HAP-1 (cell line): Measurements from ENCODE around the gene PRR5L.

ENCODE experiments used
- DNase-seq, 2 experiments: peaks; one replicate each; pipeline ENCODE4 v3.0.0-alpha.2; 2016 to 2020; ENCODE audit warnings: low spot score in 2 of 2
- H3K27me3 ChIP-seq: fragments of 250-450 bp; sonication (Bioruptor Pico); 2 replicates; pipeline ENCODE4 v1.5.1; 2020; ENCODE audit warnings: low read depth, mild to moderate bottlenecking, moderate library complexity
- H3K36me3 ChIP-seq: fragments of 250-450 bp; sonication (Bioruptor Pico); replicated peaks from 2 replicates; pipeline ENCODE4 v1.5.1; 2020; ENCODE audit warnings: mild to moderate bottlenecking
- H3K4me1 ChIP-seq: fragments of 250-450 bp; sonication (Bioruptor Pico); 2 replicates; pipeline ENCODE4 v1.5.1; 2020; ENCODE audit warnings: mild to moderate bottlenecking
- H3K4me3 ChIP-seq: fragments of 250-450 bp; sonication (Bioruptor Pico); 2 replicates; pipeline ENCODE4 v1.5.1; 2020; ENCODE audit warnings: mild to moderate bottlenecking, moderate library complexity
- H3K9me3 ChIP-seq: fragments of 250-450 bp; sonication (Bioruptor Pico); 2 replicates; pipeline ENCODE4 v1.5.1; 2020; ENCODE audit warnings: mild to moderate bottlenecking, moderate library complexity
- in situ Hi-C: fragments of 300-500 bp; cut with MboI; formaldehyde crosslinking; loops from 3 replicates; pipeline ENCODE4 v1.14.3; 2020; ENCODE audit warnings: low sequenced_read_pairs, inconsistent platforms, mixed read lengths

The PRR5L gene

DNA sequence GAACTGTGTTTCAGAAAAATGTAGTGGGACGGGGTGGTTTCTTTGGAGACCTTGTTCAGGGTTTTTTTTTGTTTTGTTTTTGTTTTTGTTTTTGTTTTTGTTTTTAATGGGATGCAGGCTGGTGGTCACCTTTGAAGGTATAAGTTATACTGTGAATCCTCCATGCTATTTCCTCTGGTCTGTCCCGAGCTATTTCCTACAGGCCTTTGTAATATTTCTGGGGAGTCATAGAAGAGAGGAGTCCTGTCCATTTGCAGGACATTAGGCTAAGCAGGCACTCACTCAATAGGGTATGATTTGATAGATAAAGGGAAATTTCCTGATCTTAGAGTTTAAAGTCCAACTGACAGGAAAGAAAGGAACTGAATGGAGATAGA, 136.0 kb downstream of the PRR5L start:
- Histone ChIP-seq H3K4me3 (no peak overlapping the region), H3K9me3 (no peaks in the 10 kb centered on the region), H3K4me1 (no peaks in the 10 kb centered on the region), H3K36me3 (no peaks in the 10 kb centered on the region), H3K27me3 (no peaks in the 10 kb centered on the region)
- in situ Hi-C loops = no loop called here
- DNase-seq = no peak

DNA sequence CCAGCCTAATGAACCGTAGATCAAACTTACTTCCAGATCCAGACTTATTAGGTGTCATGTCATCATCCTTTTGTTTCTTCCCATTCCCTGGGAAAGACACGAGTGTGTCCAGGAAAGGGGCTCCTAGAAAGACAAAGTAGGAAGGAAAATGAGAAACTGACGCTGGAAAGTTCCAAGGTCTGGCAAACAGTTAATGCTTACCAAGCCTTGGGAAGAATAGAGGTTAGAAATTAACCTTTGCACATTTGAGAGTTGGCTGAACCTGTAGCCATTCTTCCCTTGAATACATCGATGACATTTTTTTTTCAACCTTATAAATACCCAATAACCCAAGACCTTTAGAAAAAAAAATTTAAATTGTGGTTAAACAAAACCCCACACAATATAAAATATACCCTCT, 136.7 kb downstream of the PRR5L start:
- Histone ChIP-seq H3K9me3 (no peaks in the 10 kb centered on the region), H3K4me1 (no peaks in the 10 kb centered on the region), H3K4me3 (no peak overlapping the region), H3K36me3 (no peaks in the 10 kb centered on the region), H3K27me3 (no peaks in the 10 kb centered on the region)
- in situ Hi-C loops = no loop called here
- no peak for DNase-seq

DNA sequence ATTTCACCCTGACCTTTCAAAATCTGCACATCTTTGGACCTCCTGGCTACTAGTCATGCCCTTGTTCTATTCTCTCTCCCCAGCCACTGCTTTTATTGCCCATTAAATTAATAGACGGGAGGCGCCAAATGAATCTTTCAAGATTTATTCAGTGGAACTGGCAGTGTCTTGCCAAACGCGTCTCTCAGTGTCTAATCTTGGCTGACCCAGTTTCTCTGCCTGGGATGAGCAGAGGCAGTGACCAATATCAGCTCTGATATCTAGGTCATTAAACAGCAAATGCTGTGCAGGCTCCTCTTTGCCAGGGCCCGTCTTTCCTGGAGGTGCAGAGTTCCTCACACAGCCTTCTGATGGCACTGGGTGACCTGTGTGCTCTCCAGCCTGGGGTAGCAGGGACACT, 140.0 kb downstream of the PRR5L start:
- no peaks in the 10 kb centered on the region for H3K4me1 ChIP-seq
- no peak overlapping the region for H3K4me3 ChIP-seq
- no peak for DNase-seq
- no peaks in the 10 kb centered on the region for H3K27me3 ChIP-seq
- no peaks in the 10 kb centered on the region for H3K9me3 ChIP-seq
- in situ Hi-C loops = no loop called here
- H3K36me3 ChIP-seq = no peaks in the 10 kb centered on the region

DNA sequence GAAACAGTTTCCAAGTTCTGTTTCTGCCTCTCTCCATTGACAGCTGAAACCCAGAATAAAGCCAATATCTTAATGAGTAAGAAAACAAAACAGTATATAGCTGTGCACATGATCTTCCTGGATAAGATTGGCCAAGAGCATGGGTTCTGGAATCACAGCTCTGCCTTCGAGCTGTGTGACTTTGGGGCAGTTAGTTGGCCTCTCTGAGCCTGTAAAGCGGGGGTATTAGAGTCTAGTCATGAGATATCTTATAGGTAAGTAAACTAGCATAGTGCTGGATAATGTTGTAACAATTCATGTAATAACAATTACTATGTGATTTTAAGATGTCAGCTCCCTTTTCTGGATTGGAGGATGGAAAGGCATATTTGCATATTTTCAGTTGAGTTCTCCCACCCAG, 140.5 kb downstream of the PRR5L start:
- no peaks in the 10 kb centered on the region for H3K9me3 ChIP-seq
- no peak for DNase-seq
- H3K4me3 ChIP-seq = no peak overlapping the region
- no peaks in the 10 kb centered on the region for H3K27me3 ChIP-seq
- no peaks in the 10 kb centered on the region for H3K4me1 ChIP-seq
- in situ Hi-C loops = no loop called here
- H3K36me3 ChIP-seq = no peaks in the 10 kb centered on the region

DNA sequence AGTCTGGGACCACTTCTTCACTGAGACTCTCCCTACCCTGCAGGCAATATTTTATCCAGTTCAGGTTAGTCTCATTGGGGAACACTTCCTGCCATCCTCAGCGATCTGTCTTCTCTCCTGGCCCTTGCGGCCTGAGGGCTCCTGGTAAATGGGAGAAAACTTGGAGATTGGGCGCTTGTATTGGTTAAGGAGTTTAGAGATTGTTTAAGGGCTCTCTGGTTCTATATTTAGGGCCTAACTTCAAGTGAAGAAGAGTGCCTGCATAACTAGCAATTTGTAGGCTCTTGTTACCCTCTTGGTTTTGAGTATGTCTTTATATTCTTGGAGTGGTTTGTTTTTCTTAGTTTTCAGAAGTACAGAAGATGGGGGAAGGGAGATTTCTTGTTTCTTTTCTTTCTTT, 141.3 kb downstream of the PRR5L start:
- no peaks in the 10 kb centered on the region for H3K4me1 ChIP-seq
- H3K27me3 ChIP-seq = no peaks in the 10 kb centered on the region
- H3K4me3 ChIP-seq = no peak overlapping the region
- no peaks in the 10 kb centered on the region for H3K36me3 ChIP-seq
- DNase-seq = no peak
- no peaks in the 10 kb centered on the region for H3K9me3 ChIP-seq
- in situ Hi-C loops = no loop called here

DNA sequence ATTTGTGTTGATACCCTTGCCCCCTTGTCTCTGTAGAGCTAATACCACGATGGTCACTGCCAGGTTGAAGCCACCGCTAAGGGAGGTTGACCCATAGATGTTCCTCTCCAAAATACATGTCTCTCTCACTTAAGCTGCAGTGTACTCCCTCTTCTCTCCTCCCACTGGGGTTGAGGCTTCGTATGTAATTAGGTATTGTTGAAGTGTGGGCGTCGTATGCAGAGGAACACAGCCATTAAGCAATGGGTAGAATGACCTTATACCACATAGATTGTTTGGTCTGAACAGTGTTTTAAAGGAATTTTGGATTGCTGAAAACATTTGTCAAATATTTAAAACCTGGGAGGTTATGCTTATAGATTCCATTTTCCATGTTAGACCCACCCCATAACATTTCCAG, 142.0 kb downstream of the PRR5L start:
- Histone ChIP-seq H3K4me1 (no peaks in the 10 kb centered on the region), H3K27me3 (no peaks in the 10 kb centered on the region), H3K4me3 (no peak overlapping the region), H3K36me3 (no peaks in the 10 kb centered on the region), H3K9me3 (no peaks in the 10 kb centered on the region)
- in situ Hi-C loops = no loop called here
- DNase-seq = no peak

DNA sequence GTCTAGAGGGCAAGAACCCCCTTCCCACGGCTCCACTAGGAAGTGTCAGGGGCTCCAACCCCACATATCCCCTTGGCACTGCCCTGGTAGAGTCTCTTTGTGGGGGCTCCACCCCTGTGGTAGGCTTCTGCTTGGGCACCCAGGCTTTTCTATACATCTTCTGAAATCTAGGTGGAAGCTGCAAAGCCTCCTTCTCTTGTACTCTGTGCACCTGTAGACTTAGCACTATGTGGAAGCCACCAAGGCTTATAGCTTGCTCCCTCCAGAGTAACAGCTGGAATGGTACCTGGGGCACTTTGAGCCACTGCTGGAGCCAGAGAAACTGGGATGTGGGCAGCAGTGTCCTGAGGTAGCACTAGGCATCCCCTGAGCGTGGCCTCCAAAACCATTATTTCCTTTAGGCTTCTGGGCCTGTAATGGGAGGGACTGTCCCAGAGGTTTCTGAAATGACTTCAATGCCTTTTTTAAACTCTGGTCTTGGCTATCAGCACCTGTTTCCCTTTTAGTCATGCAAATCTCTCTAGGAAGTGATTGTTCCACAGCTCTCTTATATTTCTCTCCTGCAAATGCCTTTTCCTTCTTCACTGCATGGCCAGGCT, 145.6 kb downstream of the PRR5L start:
- Histone ChIP-seq H3K27me3 (no peaks in the 10 kb centered on the region), H3K36me3 (no peaks in the 10 kb centered on the region), H3K4me1 (no peaks in the 10 kb centered on the region), H3K9me3 (no peaks in the 10 kb centered on the region), H3K4me3 (no peak overlapping the region)
- in situ Hi-C loops = no loop called here
- no peak for DNase-seq

DNA sequence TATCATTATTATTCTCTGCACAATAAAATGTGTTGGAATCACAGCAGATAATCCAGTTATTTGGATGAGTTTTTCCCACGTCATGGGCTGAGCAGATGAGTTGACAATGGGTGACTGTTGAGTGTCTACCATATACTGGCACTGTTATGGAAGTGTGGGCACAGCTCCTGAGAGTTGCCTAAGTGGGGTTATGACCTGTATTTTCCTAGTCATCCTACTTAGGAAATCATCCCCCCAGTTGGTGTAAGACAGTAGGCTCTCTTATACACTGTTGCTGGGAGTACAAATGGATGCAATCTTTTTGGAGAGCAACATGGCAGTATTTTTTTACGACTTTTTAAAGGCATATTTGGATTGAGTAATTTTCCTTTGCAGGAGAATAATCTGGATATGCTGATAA, 147.6 kb downstream of the PRR5L start:
- Histone ChIP-seq H3K4me3 (no peak overlapping the region), H3K36me3 (no peaks in the 10 kb centered on the region), H3K4me1 (no peaks in the 10 kb centered on the region), H3K9me3 (no peaks in the 10 kb centered on the region), H3K27me3 (no peaks in the 10 kb centered on the region)
- in situ Hi-C loops = no loop called here
- DNase-seq = no peak

DNA sequence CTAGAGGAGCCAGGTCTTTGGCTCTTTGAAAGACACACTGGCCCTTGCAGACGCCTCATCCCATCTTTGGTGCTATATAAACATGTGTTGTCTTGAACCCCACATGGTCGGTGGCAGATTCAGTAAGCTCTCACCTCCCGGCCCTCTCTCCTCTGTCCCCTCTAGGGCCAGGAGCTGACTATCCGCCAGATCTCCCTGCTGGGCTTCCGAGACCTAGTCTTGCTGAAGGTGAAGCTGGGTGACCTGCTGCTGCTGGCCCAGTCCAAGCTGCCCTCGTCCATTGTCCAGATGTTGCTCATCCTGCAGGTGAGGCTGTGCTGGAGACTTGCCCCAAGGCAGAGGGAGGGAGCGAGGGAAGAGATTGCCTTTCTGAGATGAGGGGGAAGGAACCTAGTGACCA, 150.0 kb downstream of the PRR5L start:
- Histone ChIP-seq H3K36me3 (no peaks in the 10 kb centered on the region), H3K4me3 (no peak overlapping the region), H3K27me3 (no peaks in the 10 kb centered on the region), H3K9me3 (no peaks in the 10 kb centered on the region), H3K4me1 (no peaks in the 10 kb centered on the region)
- in situ Hi-C loops = no loop called here
- no peak for DNase-seq

DNA sequence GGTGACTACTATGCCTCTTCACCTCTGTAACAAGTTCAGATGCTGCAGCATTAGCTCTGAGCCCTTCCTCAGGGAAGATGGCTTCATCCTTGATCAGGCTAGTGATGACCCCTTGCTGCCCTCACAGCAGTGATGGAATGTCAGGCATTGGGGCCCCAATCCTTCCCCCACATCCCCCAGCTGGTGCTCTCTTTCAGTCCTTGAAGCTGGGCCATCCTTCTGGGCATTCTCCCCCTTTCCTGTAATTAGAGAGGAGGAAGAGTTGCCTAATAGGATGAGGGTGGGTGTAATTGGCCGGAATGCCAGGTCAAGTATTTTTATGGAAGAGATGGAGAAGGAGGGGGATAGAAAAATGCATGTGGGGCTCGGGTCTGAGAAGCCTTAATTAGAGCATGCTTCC, 151.4 kb downstream of the PRR5L start:
- H3K36me3 ChIP-seq = no peaks in the 10 kb centered on the region
- no peak for DNase-seq
- H3K9me3 ChIP-seq = no peaks in the 10 kb centered on the region
- no peak overlapping the region for H3K4me3 ChIP-seq
- in situ Hi-C loops = no loop called here
- no peaks in the 10 kb centered on the region for H3K4me1 ChIP-seq
- no peaks in the 10 kb centered on the region for H3K27me3 ChIP-seq

DNA sequence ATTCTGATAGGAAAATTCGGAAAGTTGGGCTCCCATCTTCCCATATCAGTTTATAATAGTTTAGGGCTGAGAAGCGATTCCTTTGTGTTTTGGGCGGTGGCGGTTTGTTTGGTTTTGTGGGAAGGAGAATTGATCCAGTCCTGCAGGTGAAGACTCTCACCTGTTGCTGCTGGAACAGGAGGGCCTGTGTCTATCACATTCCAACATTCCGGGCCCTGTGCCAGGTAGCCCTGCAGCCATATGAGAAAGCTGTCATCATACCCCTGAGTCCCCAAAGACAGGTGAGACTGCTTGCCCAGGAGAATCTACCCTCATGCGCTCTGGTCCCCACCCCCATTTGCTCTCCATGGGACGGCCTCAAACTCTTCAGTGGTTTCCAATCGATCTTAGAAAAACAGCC, 151.9 kb downstream of the PRR5L start:
- no peak for DNase-seq
- H3K36me3 ChIP-seq = no peaks in the 10 kb centered on the region
- in situ Hi-C loops = no loop called here
- no peaks in the 10 kb centered on the region for H3K4me1 ChIP-seq
- no peak overlapping the region for H3K4me3 ChIP-seq
- H3K9me3 ChIP-seq = no peaks in the 10 kb centered on the region
- no peaks in the 10 kb centered on the region for H3K27me3 ChIP-seq

DNA sequence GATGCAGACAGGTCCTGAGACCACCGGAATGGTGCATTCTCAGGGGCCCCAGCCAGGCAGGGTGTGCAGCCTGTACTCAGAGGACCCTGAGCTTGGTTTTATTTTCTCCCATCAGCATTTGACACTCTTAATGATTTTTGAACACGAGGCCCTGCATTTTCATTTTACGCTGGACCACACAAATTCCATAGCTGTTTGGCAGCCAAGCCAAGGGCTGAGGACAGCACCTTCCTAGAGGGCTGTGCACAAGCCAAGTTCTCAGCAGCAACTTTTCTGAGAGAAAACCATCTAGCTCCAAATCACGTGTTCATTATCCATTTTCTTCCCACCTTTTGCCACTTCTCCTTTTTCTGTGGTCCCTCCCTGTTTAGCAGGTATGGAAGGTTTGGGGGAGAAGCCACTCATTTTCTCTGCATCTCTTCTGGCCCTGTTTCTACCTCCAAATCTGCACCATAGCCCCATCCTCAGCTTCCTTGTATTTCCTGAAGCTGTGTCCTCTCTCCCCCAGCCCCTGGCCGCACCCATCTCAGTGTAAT, 153.5 kb downstream of the PRR5L start:
- DNase-seq = no peak
- Histone ChIP-seq H3K9me3 (no peaks in the 10 kb centered on the region), H3K4me1 (no peaks in the 10 kb centered on the region), H3K27me3 (no peaks in the 10 kb centered on the region), H3K36me3 (no peaks in the 10 kb centered on the region), H3K4me3 (no peak overlapping the region)
- in situ Hi-C loops = loop anchor here (25.0 kb wide), 1 partner anchor 837 kb away; the partner anchor contains the start of gene FJX1

DNA sequence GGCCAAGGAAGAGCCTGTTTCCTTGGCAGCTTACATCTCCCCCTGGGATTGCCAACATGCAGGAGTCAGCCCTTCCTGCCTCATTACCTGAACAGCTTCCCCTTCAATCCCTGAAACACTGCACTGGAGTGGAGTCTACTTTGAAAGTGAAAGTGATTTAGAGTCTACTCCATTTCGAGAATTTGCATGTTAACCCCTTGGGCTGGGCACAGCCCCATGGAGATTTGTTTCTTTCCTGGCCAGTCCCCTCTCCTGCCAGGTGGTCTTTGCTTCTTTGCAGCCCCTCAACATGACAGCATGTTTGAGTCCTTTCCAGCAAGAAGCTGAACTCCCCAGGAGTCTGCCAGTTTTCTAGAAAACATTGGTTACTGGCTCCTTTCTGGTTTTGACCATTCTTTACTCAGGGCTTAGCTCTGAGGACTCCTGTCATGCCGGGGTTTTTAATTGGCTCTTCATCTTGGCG, 154.1 kb downstream of the PRR5L start:
- Histone ChIP-seq H3K36me3 (no peaks in the 10 kb centered on the region), H3K27me3 (no peaks in the 10 kb centered on the region), H3K4me3 (no peak overlapping the region), H3K9me3 (no peaks in the 10 kb centered on the region), H3K4me1 (peaks cover 4% of the 10 kb centered on the region)
- DNase-seq = no peak
- in situ Hi-C loops = loop anchor here (25.0 kb wide), 1 partner anchor 838 kb away; the partner anchor contains the start of gene FJX1

DNA sequence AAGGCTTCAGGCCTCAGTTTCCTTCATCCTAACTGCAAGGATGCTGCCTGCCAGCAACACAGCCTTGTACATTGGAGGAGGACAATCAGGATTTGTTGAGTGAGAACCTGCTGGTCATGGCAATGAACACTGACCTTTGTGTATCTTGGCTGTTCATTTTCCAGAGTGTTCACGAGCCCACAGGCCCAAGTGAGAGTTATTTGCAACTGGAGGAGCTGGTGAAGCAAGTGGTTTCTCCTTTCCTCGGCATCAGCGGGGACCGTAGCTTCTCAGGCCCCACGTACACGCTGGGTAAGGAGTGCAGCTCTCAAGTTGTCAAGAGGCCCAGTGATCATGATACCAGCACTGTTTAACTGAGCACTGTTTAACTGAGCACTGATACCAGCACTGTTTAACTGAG, 155.0 kb downstream of the PRR5L start:
- Histone ChIP-seq H3K27me3 (no peaks in the 10 kb centered on the region), H3K9me3 (no peaks in the 10 kb centered on the region), H3K4me3 (no peak overlapping the region), H3K36me3 (no peaks in the 10 kb centered on the region), H3K4me1 (peaks cover 6% of the 10 kb centered on the region)
- in situ Hi-C loops = loop anchor here (25.0 kb wide), 1 partner anchor 839 kb away; the partner anchor contains the start of gene FJX1
- no peak for DNase-seq

DNA sequence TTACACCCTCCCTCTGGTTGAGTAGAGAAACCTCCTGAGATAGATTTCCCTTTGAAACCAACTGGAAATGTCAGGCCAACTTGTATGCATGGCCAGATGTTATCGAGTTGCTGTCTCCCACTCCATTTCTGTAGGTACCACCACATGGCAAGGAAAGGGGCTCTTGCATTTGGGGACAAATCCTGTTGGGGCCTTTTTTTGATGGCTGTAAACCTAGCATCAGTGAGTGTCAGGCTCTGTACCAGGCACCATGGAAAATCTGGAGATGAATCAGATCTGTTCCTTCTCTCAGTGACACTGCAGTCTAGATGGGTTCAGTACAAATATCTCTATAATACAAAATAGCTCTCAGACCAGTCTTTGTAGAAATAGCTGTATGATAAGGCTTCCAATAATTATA, 155.6 kb downstream of the PRR5L start:
- in situ Hi-C loops = loop anchor here (25.0 kb wide), 1 partner anchor 839 kb away; the partner anchor contains the start of gene FJX1
- Histone ChIP-seq H3K27me3 (no peaks in the 10 kb centered on the region), H3K4me3 (no peak overlapping the region), H3K9me3 (no peaks in the 10 kb centered on the region), H3K4me1 (peaks cover 6% of the 10 kb centered on the region), H3K36me3 (no peaks in the 10 kb centered on the region)
- DNase-seq = no peak
